PFSK-1 (cell line): ENCODE results near the gene CNTNAP2.

Experiments
- POLR2AphosphoS5 ChIP-seq: IDR thresholded peaks from 2 replicates; pipeline ENCODE4 v1.6.1; 2012; ENCODE audit warnings: low read depth, mild to moderate bottlenecking, control low read depth, low read length, moderate library complexity
- SIN3A ChIP-seq: IDR thresholded peaks from 2 replicates; pipeline ENCODE4 v1.6.1; 2012; ENCODE audit warnings: mild to moderate bottlenecking, low read length, moderate library complexity, borderline replicate concordance; ENCODE audit not compliant: insufficient read depth
- TAF1 ChIP-seq: IDR thresholded peaks from 2 replicates; pipeline ENCODE4 v1.6.1; 2012; ENCODE audit warnings: low read length, control low read depth, borderline replicate concordance; ENCODE audit not compliant: insufficient read depth

DNA sequence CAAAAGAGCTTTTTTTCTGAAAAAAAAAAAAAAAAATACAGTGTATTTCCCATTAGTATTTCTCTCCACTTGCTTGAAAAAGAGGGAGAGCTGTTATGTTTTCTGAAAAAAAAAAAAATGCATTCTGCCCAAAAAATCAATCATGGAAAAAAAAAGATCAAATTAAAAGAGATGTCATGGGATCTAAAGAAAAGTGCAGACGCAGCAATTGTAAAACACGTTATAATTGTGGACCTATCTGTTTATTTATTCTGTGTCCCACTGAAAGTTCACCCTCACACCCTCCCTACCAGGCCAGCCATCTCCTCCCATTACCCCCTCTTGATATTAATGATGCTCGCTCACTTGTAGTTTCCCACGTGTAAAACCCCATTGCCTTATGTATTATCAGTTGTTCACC lies 1800.0 kb downstream of the CNTNAP2 start:
- no peak for TF ChIP-seq SIN3A
- no peak for TF ChIP-seq POLR2AphosphoS5
- TF ChIP-seq TAF1, result no peak
